GM21528 (cell line): ENCODE measurements around the gene CXCR2.
"Not testable (repeated sequence)": the region's sequence is repeated elsewhere in the genome, so short reads cannot be mapped to it uniquely, and the experiment has no call there.

Experiments
- ATAC-seq: cut with Tn5 transposase; IDR thresholded peaks from one replicate; pipeline ENCODE4 v1.9.1; 2021; ENCODE audit warnings: mild to moderate bottlenecking, moderate library complexity; ENCODE audit not compliant: unreplicated experiment, low FRiP score

CXCR2 gene

DNA sequence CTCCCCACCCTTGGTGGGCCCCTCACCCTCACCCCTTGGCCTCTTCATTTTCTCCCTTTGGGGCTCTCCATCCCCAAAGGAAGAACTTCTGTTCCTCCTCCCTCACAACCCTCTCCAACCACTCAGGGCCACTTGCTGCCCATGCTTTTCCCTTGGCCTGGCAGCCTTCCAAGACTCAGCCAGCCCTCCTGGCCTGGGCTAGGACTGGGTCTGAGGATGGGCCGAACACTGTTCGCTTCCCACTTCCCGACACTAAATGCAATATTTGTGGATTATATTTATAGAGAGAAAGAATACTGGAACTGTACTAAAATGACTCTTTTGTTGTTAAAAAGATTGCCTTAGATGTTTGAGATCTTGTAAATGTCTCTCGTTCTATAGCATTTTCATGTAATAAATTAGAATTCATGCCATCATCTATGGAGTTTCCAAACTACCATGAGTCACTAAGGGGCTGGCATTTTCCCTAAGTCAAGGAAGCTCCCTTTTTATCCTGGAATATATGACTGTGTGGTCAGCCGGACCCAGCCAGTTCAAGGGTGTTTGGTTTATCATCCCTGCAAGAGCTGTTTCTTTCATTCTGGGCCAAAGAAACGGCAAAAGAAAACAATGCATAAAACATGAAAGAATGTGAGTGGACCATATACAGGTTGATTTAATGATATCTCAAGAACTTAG, 3.8 kb downstream of the CXCR2 start:
- ATAC-seq, result no peak

- no peak for ATAC-seq
These were observed 4.5 kb downstream of the CXCR2 start for GRCh38 chr2:218130377-218130776.

DNA sequence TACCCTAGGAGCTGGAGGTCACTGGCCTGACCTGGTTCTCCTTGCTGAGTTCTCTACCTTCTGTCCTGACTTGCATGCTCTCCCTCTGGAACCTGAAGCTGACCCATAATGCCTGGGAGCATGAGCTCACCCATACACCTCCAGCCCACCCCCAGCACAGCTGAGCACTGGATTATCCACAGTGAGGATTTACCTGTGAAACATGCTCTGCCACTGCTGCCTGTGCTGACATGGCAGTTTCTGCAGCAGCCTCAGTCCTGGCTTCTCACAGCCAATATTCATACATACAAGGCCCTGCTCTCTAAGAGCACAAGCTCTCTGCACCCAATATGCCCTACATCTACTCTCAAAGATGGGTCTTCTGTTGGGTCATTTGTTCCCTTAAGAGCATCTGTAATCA, 5.0 kb downstream of the CXCR2 start:
- ATAC-seq, result no peak

- ATAC-seq, result no peak
These were observed 11.7 kb downstream of the CXCR2 start for GRCh38 chr2:218137514-218137913.

- ATAC-seq, result no peak
These were observed 12.2 kb downstream of the CXCR2 start for GRCh38 chr2:218138047-218138446.

GRCh38 chr2:218145124-218145523, 19.3 kb downstream of the CXCR2 start:
- no peak for ATAC-seq

DNA sequence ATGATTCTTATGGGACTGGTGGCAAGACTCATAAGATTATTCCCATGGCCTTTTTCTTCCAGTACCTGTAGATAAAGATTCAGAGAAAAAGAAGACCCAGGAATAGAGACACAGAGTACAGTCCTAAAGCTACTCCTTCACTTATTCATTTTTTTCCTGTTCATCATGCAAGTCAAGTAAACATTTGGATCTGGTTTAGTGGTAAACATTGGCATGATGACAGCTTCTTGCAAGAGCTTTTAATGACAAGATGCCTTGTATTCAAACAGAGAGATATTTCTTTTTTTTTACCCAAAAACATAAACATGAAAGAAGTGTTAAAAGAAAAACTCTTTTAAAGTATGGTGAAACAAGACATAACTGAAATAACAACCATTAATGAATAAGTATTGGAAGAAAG, 20.2 kb downstream of the CXCR2 start:
- ATAC-seq, result no peak

DNA sequence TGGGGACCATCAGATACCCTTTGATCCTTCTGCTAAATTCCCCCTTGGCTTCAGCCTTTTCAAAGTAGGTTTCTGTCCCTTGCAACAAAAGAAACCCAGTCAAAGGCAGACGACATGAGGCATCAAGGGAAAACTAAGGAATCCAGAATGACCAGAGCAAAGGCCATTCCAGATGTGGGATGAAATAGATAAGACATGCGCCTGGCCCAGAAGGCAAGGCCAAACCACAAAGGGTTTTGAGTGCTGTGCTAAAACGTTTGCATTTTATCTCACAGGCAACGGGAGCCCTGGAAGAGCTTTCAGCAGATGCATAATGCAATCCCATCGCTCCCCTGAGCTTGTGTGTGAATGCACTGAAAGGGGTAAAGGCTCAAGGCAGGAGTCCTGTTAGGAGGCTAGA, 23.3 kb downstream of the CXCR2 start:
- ATAC-seq, result no peak

- no peak for ATAC-seq
These were observed 24.1 kb downstream of the CXCR2 start for GRCh38 chr2:218149848-218150440.

DNA sequence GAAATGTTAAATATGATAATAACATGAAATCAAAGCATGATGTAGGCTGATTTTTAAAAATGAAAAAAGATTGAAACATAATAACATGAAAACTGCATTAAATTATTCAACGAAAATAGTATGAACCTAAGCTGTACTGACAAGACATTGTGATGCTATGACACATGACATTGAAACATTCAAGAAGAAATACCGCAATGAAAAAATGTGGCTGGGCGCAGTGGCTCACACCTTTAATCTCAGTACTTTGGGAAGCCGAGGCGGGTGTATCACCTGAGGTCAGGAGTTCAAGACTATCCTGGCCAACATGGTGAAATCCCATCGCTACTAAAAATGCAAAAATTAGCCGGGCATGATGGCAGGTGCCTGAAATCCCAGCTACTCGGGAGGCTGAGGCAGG, 26.3 kb downstream of the CXCR2 start:
- ATAC-seq, result no peak

DNA sequence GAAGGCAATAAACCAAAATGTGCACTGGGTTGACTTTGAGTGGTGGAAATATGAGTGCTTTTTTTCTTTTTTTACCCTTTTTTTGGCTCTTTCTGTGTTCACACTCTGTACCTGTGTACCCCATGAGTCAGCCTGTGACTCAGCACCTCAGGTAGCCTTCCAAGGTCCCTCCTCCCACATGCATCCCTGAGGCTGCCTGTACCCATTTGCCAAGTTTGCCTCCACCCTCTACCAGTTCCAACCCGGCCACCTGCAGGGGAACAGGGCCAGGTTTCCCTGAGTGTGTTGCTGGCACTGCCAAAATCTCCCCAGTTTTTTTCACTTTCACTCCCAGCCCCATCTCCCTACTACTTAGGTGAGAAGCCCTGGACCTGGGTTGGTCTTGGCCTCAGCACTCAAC, 26.9 kb downstream of the CXCR2 start:
- no peak for ATAC-seq

DNA sequence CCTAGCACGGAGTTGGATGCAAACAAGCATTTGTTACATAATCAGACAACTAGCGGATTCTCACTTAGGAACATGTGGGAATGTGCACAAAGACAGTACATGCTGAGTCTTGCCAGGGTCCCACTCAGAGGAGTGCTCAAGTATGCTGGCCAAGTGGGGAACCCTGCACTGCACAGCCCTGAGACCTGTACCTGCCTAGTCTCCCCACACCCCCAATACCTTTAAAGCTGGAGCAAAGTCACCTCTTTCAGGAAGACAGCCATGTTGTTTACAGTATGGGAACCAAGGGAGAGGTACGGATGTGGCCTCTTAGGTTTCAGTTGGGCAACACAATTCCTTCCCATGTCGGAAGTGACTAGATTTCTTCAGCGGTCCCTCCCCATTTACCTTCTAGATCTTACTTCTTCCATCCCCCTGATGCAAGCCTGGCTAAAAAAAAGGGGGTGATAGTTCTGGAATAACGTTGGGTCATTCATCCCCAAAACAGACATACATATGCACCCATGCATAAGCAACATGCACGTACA, 30.2 kb downstream of the CXCR2 start:
- no peak for ATAC-seq

- no peak for ATAC-seq
These were observed 35.8 kb downstream of the CXCR2 start for GRCh38 chr2:218161644-218162043.

DNA sequence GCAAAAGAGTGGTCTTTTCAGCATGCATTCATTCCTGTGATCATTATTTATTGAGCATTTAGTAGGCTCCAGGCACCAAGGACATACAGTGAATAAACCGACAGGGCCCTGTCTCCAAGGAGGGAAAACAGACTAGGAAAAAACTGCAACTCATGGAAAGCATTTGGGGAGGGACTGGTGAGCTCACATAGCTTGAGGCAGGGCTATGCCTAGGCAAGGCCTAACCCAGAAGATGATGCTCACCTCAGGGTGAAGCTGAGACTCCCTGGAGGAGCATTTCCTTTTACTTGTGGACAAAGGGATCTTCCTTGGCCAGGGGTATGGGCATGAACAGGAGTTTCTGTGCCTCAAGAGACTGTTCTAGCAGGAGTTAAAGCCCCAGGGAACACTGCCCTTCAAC, 37.0 kb downstream of the CXCR2 start:
- ATAC-seq, result no peak

- ATAC-seq, result no peak
These were observed 41.0 kb downstream of the CXCR2 start, which contains the start of gene CXCR1 for GRCh38 chr2:218166791-218167190. CXCR1 (minus strand) TSS chr2:218166962; CDS start chr2:218165211, 1,751 bp downstream.

DNA sequence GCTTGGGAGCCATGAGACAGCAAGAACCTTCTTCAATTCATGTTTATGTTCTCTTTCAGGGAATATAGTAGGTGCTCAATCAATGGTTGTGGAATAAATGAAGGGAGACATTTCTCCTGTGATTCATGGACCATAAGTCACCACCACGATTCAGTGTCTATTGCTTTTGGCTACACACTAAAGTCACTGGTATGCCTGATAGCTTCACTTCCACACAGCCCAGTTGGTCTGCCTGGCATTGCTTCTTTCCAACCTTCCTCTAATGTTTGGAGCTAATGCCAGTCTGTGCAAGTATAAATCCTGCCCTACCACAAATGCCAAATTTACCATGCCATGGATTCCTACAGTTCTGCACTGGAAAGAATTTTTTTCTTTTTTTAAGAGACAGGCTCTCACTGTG, 42.2 kb downstream of the CXCR2 start:
- ATAC-seq, result no peak

- ATAC-seq, result no peak
These were observed 43.0 kb downstream of the CXCR2 start for GRCh38 chr2:218168635-218169462.

DNA sequence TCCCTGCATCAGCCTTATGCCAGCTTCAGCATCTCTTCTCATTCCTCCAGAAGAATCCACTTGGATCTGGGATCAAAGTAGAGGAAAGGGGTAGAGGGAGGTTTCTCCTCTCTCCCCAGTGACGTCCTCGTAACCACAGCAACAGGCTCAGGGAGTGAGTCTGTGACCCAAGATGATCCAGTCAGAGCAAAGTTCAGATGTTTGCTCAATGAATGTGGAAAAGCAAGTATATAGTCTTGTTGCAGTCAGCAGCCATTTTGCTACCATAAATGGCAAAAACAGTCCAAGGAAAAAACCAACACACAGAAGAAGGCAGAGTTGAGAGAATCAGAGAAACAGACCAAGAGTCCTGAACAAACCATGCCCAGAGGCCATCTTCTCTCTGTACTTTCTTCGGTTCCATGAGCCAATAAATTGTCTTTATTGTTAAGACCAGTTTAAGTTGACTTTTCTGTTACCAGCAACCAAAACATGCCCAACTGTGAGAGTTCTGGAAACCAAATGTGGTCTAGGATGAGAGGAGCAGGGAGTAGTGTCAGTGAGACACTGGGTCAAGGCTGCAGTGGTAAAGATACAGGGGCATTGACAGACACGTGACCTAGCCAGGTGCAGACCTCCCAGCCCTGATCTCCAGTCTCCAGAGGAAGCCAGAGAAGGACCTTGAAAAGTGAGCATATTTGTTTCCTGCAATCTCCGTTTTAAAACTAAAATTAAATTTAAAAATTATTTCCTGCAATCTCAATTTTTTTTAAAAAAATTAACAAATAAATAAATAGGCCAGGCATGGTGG, 44.1 kb downstream of the CXCR2 start:
- ATAC-seq, result no peak

GRCh38 chr2:218171744-218172143, 45.9 kb downstream of the CXCR2 start:
- ATAC-seq, result not testable (repeated sequence)

DNA sequence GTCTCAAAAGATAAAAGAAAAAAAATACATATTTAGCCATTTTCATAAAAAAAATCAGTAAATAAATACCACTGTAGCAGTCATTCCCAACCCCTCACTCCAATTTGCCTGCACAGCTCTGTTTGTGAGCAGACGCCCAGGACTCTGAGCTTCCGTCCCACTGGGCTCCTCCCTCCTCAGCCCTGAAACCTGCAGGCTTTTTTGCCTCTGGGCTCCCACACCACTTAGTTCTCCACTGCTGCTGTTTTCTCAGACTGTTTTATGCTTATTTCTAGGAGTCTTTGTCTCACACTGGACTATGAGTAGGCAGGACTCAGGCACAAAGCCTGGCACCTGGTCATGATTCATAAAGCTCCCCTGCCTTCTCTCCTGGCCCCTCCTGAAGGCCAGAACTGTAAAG, 47.0 kb downstream of the CXCR2 start:
- no peak for ATAC-seq

- no peak for ATAC-seq
These were observed 54.0 kb downstream of the CXCR2 start for GRCh38 chr2:218179782-218180181.
